GM21360 (cell line): Measurements from ENCODE around the gene RBM39.
"Not testable (repeated sequence)": the region's sequence is repeated elsewhere in the genome, so short reads cannot be mapped to it uniquely, and the experiment has no call there.

Source experiments
- ATAC-seq: cut with Tn5 transposase; IDR thresholded peaks from one replicate; pipeline ENCODE4 v1.9.1; 2021; ENCODE audit warnings: mild to moderate bottlenecking, moderate library complexity; ENCODE audit not compliant: unreplicated experiment

RBM39 gene

DNA sequence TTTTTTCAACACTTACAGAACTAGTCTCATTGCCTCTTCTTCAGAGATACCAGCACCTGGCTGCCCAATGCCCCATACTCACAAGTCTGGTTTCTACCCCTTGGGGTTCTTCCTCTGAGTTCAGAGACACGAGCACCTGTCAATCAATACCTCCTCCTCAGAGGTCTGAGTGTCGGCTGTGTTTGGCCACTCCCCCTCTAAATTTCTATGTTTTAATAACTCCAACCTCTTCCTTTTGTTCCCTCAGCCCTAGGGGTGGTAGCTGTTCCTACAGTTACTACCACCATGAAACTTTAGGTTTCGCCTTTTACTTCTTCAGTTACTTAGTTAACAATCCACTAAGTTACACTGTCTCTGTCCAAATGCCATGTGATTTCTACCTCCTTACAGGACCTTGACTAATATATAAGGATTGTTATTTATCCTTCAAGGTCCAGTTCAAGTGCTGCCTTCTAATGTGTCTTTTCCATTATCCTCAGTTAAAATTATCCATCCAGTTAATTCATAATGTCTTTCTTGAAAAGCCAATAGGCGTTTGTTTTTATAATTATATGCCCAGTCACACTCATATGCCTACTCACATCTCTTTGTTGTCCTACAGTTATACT, 15.1 kb upstream of the RBM39 start:
- ATAC-seq: no peak

DNA sequence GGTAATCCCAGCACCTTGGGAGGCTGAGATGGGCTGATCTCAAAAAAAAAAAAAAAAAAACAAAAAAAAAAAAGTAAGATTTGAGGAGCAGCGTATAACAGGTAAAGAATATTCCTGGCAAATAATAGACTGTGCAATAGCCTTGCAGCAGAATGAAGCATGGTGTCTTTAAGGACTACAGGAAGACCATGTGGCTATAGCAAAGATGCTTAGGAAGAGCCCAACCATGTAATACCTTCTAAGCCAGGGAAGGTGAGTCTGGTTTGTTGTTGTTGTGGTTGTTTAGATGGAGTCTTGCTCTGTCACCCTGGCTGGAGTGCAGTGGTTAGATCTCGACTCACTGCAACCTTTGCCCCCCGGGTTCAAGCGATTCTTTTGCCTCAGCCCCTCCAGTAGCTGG, 14.3 kb upstream of the RBM39 start:
- no peak for ATAC-seq

DNA sequence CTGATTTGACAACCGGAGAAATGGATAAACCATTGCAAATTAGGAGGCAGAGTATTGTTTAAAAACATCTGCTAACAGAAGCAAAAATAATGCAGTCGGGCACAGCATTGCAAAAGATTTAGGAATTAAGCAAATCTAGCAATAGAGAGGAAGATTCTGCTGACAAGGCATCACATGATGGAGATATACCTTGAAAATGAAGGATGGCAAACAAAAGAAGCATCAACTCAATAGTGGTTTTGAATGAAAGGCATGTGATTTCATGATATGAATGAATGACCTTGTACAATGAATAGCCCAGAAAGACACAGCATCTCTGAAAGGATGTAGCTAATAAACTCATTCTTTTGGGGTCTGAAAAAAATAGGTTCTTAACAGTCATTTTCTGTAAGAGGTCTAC, 8.6 kb upstream of the RBM39 start:
- ATAC-seq: no peak

DNA sequence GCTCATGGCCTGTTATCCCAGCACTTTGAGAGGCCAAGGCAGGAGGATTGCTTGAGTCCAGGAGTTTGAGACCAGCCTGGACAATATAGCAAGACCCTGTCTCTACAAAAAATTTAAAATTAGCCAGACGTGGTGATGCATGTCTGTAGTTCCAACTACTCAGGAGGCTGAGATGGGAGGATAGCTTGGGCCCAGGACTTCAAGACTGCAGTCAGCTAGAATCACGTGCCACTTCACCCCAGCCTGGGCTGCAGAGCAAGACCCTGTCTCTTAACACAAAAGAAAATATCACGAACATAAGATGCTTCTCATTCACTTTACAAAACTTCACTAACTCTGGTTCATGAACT, 2.4 kb upstream of the RBM39 start:
- not testable (repeated sequence) for ATAC-seq

DNA sequence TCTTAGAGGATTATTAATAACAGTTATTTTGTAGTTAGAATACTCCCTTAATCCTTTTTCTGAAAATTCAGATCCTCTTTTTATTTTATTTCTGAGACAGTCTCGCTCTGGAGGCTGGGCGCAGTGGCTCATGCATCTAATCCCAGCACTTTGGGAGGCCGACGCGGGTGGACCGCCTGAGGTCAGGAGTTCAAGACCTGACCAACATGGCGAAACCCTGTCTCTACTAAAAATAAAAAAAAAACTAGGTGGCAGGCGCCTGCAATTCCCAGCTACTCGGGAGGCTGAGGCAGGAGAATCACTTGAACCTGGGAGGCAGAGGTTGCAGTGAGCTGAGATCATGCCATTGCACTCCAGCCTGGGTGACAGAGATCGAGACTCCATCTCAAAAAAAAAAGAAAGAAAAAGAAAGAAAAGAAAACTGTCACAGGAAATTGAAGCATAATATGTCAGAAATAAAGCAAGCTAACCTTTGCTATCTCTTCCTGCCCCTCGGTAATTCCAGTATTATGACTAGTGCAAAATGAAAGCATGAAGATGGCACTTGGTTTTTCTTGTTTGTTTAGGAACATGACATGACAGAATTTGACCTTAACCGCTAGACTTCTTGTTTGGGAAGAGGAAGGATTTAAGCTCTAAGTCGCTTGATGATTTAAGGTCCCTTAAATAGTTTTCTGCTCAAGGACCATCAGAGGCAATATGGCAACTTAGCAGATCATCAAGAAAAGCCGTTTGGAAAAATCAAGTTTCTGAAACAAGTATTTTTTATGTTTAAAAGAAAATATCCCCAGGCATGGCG, 1.8 kb upstream of the RBM39 start:
- no peak for ATAC-seq

DNA sequence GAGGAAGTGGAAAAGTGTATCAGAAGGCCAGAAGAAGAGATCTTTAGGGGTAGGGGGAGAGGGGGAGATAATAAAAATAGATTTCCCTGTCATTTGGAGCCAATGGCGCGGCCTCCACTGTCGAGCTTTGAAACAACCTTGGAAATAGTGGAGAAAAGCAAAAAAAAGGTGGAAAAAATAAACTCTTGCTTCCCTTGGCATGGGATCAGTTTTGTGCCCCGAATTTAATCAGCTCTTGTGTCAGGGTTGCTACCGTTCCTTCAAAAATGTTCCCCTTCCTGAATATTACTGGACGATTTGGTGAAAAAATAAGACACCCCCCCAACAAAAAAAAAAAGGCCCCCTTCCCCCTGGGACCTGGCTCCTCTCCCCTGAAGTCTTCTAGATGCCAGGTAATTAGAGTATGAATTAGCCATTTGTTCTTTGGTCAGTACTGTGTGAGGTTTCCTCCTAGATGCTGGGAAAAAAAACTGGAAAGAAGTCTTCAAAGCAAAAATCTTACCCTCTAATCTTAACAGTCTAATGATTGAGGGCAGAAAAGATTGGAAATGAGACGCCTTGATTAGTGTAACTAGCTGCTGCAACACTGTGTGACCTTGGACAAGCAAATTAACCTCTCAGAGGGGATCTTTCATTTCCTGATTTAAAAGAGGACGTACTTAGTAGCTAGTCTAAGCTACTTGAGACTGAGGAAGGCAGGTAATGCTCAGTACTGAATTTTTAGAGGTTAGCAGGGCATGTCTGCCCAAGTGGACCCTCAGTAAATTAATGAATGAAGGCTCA, 872 bp upstream of the RBM39 start:
- ATAC-seq: no peak

DNA sequence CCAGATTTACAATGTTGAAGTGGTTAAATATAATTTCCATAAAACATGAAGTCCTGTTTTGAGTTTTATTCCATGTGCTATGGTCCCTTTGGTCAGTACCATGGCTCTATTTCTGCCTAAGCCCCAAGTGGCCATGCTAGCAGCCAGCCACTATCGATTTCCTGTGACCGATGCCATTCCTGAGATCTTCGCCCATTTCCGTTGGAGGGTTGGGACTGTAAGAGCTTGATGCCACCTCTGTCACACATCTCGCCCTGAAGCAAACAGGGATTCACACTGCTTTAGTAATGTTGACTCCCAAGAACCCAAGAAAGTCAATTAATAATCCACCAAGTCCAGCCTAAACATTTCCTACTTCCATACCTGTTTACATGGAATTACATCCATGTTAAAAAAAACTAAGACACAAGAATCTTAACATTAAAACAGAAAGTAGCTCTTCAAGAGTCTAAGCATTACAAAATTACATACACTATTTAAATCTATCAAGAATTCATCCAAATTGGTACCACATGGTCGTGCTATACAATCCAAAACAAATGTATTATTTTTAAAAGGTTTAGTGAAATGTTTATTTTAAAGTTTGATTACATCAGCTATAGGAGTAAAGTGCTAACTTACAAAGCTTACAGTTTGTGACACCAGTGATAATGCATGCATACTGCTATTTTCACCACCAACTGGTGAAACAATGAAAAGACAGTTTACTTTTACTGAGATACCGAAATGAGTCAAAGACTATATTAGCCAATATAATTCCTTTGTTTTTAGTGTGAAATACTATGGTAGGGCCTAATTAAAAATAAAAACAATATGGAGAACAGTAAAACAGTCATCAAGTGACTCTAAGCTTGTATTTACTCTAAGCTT, 2.5 kb downstream of the RBM39 start:
- ATAC-seq: no peak

DNA sequence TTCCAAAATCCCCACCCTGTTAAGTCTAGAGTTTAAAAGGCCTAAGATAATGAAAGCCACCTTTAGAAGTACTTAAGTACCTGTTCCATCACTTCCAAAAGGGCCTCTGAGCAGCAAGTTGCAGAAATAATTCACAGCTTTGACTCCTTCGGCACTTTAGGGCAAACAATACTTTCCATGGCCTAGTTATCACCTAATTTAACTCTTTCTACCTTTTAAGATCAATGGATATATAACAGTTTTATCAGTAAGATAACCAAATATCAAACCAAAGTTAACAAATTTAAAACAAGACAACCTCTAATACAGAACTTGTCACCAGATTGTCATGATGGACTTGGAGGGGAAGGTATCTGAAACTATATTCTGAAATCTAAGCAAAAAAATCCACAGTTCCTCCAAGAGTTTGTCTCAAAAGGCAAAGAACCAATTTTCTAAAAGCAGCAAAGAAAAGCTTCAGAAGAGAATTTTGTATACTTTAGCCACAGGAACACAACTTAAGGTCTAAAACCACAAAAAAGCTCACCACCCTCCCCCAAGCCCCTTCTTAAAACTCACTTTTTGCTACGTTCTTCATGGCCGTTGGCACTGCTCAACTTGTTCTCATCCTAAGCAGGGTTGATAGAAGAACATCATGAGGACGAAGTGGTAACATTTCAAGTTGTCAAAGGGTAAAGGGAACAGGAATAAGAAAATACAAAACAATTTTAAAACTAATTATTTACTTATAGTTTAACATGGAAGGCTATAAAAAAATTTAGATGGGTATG, 3.5 kb downstream of the RBM39 start:
- no peak for ATAC-seq

DNA sequence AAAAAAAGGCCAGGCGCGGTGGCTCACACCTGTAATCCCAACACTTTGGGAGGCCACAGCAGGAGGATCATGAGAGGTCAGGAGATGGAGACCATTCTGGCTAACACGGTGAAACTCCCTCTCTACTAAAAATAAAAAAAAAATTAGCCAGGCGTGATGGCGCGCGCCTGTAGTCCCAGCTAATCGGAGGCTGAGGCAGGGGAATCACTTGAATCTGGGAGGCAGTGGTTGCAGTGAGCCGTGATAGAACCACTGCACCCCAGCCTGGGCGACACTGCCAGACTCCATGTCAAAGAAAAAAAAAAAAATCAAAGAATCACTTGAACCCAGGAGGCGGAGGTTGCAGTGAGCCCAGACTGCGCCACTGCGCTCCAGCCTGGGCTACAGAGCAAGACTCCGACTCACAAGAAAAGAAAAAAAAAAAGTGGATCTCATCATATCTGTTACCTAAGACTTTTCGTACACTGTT, 4.2 kb downstream of the RBM39 start:
- no peak for ATAC-seq

DNA sequence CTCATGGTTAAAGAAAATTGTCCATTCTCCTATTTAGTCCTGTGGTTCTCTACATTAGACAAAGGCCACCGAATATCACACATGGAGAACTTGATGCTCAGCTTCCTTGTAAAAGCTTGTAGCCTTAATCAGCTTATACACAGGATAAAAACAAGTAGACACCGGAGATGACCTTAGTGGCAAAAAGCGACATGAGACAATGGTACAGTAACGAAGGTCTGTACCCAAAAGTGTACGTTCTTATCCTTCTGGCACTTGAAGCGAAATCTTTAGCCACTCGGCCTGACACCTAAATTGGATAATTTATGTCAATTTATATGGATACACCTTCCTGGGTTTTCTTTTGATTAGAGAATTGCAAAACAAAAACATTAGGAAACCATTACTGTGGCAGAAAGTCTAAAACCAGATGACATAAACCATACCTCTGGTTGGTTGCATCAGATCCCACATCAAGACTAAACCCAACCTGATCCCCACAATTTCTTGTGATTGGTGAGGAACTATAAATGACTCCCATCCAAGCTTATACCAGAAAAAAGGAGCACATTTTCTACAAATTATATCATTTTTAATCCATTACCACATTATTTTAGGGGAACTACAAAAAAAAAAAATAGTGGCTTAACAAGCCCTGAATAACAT, 6.1 kb downstream of the RBM39 start:
- no peak for ATAC-seq

DNA sequence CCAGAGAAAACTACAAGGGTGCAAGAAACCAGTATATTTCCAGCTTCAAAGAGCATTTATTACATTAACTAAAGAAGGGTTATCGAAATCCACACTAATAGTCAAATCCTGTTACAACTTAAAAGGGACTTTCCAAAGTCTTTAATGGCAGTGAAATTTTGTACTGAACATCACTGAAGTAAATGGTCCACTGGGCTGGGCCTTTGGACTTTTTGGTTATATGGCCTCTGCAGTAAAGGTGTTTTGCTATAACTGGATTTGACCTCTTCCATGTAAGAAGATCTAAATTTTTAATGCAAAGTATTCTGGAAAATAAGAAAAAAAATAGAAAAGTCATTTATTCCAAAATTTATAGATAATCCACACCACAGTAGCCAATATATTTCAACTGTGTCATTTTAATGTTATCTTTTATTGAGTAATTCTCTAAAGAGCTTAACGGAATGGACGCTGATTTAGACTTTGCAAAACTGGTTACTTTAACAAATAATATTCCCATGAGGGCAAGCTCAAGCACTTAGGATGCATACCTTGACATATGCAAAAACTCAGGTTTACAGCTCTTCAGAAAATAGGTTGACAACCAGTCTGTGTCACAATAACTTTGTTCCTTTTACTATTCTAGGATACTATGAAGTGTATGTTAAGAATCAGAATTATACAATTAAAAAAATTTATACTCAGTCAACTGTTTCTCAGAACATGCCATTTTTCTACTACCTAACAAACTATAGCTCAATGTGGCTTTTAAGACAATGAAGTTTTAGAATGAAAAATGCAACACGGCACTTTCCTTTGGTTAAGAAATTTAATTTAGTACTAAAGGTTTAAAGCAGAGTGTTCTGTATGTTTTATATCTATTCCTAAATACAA, 7.0 kb downstream of the RBM39 start:
- ATAC-seq: no peak

DNA sequence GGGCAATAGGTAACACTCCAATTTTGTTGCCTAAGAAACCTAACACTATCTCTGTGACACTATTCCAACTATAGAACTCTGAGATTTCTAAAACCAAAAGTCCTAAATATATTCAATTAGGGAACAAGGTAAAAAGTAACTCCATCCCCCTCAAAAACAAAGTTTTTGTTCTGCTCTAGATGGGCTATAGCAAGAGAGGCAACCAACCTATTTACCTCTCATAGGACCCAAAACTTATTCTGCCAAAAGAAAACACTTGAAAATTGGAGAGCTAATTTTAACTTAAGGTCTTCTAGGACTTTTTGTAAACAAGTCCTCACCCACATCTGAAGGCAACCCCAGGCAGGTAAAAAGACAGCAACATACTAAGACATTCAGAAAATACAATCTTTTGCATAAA, 7.7 kb downstream of the RBM39 start:
- ATAC-seq: no peak

DNA sequence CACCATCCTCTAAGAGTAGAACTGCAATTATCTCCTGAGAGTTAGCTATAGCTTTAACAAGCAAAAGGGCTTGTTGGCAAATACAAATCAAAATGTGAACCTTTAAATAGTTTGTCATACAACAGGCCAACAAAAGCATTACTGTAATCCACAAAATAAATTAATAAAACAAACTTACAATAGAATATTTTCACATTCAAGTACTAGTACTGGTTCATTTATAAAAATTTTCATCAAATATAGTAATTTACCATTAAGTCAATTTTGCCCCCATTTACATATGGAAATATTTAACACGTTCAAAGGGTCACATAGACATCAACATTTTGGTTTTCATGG, 9.4 kb downstream of the RBM39 start:
- no peak for ATAC-seq

DNA sequence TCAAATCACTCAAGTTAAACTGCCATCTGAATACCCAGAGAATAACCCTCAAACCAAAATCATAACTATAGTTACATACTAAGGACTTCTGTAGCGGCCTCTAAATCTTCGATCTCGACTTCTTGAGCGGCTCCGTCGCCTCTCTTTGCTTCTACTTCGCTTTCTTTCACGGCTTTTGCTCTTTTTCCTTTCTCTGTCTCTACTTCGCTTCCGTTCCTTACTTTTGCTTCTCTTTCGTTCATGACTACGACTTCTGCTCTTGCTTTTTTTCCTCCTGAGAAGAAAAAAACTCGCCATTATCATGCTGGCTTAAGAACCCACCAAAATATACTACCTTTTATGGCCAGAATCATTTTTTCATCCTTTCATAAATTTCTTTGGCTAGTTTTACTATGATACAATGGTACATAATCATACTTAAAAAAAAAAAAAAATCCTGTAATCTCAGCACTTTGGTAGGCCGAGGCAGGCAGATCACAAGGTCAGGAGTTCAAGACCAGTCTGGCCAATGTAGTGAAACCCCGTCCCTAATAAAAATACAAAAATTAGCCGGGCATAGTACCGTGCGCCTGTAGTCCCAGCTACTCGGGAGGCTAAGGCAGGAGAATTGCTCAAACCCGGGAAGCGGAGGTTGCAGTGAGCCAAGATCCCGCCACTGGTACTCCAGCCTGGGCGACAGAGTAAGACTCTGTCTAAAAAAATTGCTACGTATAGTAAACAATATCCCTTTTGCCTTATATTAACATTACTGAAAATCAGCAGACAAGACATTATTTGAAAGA, 10.0 kb downstream of the RBM39 start:
- no peak for ATAC-seq

DNA sequence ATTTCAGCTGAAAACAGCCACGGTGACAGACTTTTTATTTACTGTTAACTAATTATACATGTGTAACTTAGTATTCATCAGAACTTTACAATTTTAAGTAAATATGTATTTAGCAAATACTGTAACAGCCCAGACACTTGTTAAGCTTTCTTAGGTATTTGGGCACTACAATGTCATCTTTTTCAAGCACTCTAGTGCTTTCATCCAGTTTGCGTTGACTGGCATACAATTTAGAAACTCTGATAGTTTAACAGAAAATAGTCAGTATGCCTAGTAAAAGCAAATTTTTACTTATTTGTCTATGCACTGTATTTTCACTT, 10.6 kb downstream of the RBM39 start:
- ATAC-seq: no peak

DNA sequence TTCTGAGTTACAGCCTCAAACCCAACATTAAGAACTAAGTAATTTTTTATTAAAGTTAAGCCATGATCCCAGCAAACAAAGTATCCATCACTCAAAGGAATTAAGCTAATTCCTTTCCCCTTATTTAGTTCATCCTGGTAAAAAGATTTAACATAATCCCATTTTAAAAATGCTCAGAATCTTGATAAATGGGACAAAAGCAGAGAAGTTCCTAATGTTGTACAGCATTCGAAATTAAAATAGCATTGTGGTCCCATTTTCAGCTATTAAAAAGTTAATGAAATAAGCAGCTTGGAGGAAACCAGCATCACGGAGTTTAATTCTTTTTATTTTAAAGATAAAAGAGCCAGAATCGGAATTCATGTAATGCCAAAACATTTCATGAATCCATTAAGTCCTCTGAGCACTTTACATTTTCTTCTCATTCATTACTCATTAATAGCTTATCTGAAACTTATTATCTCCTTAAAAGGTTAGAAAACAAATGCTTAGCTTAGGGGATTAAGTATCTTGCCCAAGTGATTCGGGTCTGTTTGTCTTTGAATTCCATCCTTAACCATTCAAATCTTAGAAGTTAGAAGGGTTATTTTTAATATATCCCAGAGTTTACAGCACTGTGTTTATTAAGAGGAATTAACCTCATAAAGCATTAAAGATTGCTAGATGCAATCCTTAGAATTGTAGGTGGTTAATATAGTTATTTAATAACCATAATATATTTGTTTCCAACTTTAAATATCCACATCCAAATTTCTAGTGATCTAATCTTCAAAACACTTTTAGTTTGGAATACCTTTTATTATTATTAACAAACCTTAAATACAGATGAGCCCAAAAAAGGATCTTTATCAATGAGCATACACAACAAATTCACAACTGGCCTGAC, 11.2 kb downstream of the RBM39 start:
- no peak for ATAC-seq

DNA sequence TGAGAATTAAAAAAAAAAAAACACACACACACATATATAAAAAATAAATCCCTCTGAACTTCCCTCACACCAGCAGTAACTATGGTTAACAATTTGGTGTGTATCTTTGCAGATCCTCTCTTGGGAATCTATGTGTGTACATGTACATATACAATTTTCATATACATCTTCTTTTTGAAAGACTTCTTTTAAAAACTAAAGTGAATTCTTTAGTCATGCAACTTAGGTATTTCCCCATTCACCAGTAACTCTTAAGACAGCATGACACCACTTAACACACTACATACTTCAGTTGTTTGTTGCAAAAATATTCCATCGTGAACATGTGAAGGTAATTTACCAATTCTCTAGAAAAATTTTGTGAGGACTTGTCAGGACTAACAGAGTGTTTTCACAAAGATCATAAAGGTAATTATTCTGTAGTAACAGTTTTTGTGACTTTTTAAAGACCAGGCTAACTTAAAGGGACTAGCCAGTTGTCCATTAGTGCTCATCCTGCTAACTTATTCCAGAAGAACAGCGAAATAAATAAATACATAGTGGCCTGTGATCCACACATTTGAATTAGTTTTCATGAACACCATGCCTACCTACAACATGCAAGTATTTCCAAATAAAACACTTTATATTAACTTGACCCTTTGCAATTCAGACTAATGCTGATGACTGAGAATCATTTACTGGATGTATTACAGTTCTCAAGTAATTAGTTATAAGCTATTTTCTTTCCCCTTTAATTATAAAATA, 12.1 kb downstream of the RBM39 start:
- ATAC-seq: no peak
